GM21360 (cell line): ENCODE data around the gene TUBB.
"Not testable (repeated sequence)": the region's sequence is repeated elsewhere in the genome, so short reads cannot be mapped to it uniquely, and the experiment has no call there.

Source experiments
- ATAC-seq: cut with Tn5 transposase; IDR thresholded peaks from one replicate; pipeline ENCODE4 v1.9.1; 2021; ENCODE audit warnings: mild to moderate bottlenecking, moderate library complexity; ENCODE audit not compliant: unreplicated experiment

Gene TUBB

GRCh38 chr6:30759575-30760239, 39.6 kb downstream of the TUBB start:
- no peak for ATAC-seq

- no peak for ATAC-seq
Measured at GRCh38 chr6:30760549-30760948, 40.4 kb downstream of the TUBB start.

GRCh38 chr6:30761791-30762429, 41.8 kb downstream of the TUBB start:
- ATAC-seq: no peak

GRCh38 chr6:30763155-30763617, 43.0 kb downstream of the TUBB start:
- no peak for ATAC-seq

GRCh38 chr6:30763618-30764489, 43.7 kb downstream of the TUBB start:
- ATAC-seq: no peak

GRCh38 chr6:30764490-30765043, 44.4 kb downstream of the TUBB start:
- ATAC-seq: not testable (repeated sequence)

GRCh38 chr6:30765495-30765894, 45.3 kb downstream of the TUBB start:
- ATAC-seq: not testable (repeated sequence)

GRCh38 chr6:30766461-30767157, 46.5 kb downstream of the TUBB start:
- no peak for ATAC-seq

GRCh38 chr6:30767158-30767943, 47.2 kb downstream of the TUBB start:
- ATAC-seq: no peak

- ATAC-seq: no peak
Measured at GRCh38 chr6:30767944-30768301, 47.8 kb downstream of the TUBB start.

- no peak for ATAC-seq
Measured at GRCh38 chr6:30768634-30769087, 48.5 kb downstream of the TUBB start.

GRCh38 chr6:30769088-30769852, 49.1 kb downstream of the TUBB start:
- ATAC-seq: no peak

GRCh38 chr6:30769853-30770524, 49.8 kb downstream of the TUBB start:
- no peak for ATAC-seq

GRCh38 chr6:30770592-30770991, 50.4 kb downstream of the TUBB start:
- no peak for ATAC-seq

GRCh38 chr6:30774701-30775100, 54.5 kb downstream of the TUBB start:
- ATAC-seq: no peak
